ENCODE measurements around the gene AGBL4.

DNA sequence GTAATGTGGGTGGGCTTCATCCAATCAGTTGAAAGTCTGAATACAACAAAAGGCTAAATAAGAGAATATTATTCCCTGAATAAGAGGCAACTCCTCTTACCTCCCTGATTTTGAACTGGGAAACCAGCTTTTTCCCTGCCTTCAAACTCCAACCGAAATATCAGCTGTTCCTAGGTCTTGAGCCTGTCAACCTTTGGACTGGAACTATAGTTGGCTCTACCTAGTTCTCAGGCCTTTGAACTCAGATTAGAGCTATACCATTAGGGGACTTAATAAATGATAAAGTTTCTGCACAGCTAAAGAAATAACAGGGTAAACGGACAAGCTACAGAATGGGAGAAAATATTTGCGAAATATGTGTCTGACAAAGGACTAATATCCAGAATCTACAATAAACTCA lies 1203.3 kb downstream of the AGBL4 start:
- TF ChIP-seq, protein P1, sequence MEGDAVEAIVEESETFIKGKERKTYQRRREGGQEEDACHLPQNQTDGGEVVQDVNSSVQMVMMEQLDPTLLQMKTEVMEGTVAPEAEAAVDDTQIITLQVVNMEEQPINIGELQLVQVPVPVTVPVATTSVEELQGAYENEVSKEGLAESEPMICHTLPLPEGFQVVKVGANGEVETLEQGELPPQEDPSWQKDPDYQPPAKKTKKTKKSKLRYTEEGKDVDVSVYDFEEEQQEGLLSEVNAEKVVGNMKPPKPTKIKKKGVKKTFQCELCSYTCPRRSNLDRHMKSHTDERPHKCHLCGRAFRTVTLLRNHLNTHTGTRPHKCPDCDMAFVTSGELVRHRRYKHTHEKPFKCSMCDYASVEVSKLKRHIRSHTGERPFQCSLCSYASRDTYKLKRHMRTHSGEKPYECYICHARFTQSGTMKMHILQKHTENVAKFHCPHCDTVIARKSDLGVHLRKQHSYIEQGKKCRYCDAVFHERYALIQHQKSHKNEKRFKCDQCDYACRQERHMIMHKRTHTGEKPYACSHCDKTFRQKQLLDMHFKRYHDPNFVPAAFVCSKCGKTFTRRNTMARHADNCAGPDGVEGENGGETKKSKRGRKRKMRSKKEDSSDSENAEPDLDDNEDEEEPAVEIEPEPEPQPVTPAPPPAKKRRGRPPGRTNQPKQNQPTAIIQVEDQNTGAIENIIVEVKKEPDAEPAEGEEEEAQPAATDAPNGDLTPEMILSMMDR (IDR thresholded peaks at IDR 0.05 in 4 of 5, conservative IDR thresholded peaks at IDR 0.05 in 1 of 5), result no peak
- no peak for TF ChIP-seq POLR2A (IDR thresholded peaks at IDR 0.05)
